Endothelial cell of coronary artery (primary cell): ENCODE measurements around the gene IGF2BP2. TPM values are rescaled to one million over a fixed set of nuclear protein-coding genes. Genes with fewer than 3 reads are reported as not detected.

ENCODE experiments used
- total RNA-seq: library from RNA; depleted of rRNA; stranded (reverse); fragments of >200 nt; gene quantifications from 2 replicates; pipeline ENCODE4 v1.2.3, GENCODE V29; 2014

IGF2BP2 gene
- 48.4 and 60.6 TPM in 2 replicates for total RNA-seq

DNA sequence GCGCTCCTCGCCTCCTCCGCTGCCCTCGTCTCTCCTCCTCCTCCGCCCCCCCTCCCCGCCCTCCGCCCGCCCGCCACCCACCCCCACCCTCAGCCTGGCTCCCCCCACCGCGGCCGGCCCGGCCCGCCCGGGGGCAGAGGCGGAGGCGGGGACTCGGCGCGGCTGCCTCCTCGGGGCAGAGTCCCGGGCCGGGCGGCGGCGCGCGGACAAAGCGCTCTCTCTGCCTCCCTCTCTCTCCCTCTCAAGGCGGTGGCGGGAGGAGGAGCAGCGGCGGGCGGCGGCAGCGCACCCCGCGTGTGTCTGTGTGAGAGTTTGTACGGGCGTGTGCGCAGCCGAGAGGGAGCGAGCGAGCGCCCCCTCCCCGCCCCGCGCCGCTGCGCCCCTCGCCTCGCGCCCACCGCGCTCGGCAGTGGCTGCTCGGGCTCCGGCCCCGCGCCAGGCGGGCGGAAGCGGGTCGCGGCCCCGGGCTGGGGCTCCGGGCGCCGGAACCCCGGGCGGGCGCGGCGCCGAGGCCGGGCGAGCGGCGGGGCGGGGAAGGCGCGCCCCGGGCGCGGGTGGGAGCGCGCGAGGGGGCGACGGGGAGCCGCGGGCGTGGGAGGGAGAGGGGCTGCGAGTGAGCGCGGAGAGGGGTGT, at the start of gene IGF2BP2:
Gene IGF2BP2, minus strand, starts transcription at position 37 of the 633 bp plus-strand sequence. CDS start 82 bp downstream, outside the sequence.

Other genes starting within 250 kb of the IGF2BP2 start
- 36.1 and 40.1 TPM in 2 replicates for gene SENP2, start 238.7 kb downstream of the IGF2BP2 start, total RNA-seq
- 187 and 264 TPM in 2 replicates for gene TRA2B, start 113.0 kb upstream of the IGF2BP2 start, total RNA-seq